Endothelial cell of umbilical vein (primary cell): ENCODE results near the gene WHRN.

ENCODE experiments used
- CTCF ChIP-seq, 2 donors: IDR thresholded peaks; 1 replicate in 1 of 2; 2 replicates in 1 of 2; pipeline ENCODE4 v1.5.1; 2011; ENCODE audit warnings: low read length in 2 of 2, mild to moderate bottlenecking in 2 of 2, moderate library complexity in 2 of 2, control low read depth in 1 of 2, inconsistent platforms in 1 of 2, low read depth in 1 of 2; ENCODE audit not compliant: insufficient read depth in 1 of 2; ENCODE audit errors: extremely low read depth in 1 of 2
- EZH2 ChIP-seq: IDR thresholded peaks from 2 replicates; pipeline ENCODE4 v1.6.1; 2012; ENCODE audit warnings: borderline replicate concordance, low read depth, mild to moderate bottlenecking, moderate library complexity, low read length, inconsistent platforms; ENCODE audit not compliant: severe bottlenecking
- GATA2 ChIP-seq: IDR thresholded peaks from 2 replicates; pipeline ENCODE4 v1.7.0; 2011; ENCODE audit warnings: low read depth, mild to moderate bottlenecking, moderate library complexity, mixed read lengths, low read length; ENCODE audit not compliant: insufficient read length, insufficient read depth
- MAX ChIP-seq: IDR thresholded peaks from 2 replicates; pipeline ENCODE4 v1.6.1; 2011; ENCODE audit not compliant: insufficient read depth, insufficient read length
- MYC ChIP-seq: IDR thresholded peaks from one replicate; pipeline ENCODE4 v1.6.1; 2011; ENCODE audit warnings: mild to moderate bottlenecking, low read depth, low read length
- POLR2A ChIP-seq: IDR thresholded peaks from 2 replicates; pipeline ENCODE4 v1.6.1; 2012; ENCODE audit warnings: low read depth, mild to moderate bottlenecking, control low read depth, low read length
- POLR2AphosphoS5 ChIP-seq: IDR thresholded peaks from 2 replicates; pipeline ENCODE4 v1.6.1; 2012; ENCODE audit warnings: low read depth, mild to moderate bottlenecking, control low read depth, low read length, moderate library complexity; ENCODE audit not compliant: insufficient read depth

DNA sequence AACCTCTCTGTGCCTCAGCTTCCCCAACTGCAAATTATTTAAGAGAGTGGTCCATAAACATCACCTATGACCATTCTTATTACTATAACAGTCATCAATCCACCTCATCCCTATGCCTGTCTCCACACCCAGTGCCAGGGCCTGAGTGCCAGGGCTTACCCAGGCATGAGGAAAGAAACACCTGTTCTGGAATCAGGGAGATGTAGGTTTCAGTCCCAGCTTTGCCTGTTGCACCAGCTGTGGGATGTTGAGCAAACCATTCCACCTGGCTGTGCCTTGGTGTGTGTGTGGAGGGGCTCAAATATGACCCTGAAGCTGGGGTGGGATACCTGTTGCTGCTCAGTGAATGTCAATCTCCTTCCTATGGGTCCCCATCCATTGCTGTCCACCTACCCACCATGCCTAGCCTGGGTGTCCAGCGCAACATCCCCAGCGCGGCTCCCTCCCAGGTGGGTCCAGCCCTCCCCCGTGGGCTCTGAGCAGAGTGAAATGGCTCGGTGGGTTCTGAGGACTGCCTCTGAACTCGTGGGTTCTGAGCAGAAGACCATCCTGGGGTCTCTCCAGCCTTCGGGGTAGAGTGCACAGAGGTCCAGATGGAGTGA, 133.8 kb downstream of the WHRN start:
- TF ChIP-seq CTCF (IDR thresholded peaks at IDR 0.05; ENCODE audit: extremely low read depth in 1 of 2, insufficient read depth in 1 of 2, low read depth in 1 of 2, low read length in 2 of 2) (no peak), POLR2AphosphoS5 (no peak), MYC (no peak), POLR2A (no peak), EZH2 (no peak), MAX (no peak), GATA2 (no peak)
